GM12878 (cell line): ENCODE results near the gene TEX2. TPM values are rescaled to one million over a fixed set of nuclear protein-coding genes. Genes with fewer than 3 reads are reported as not detected.

Experiments
- ATF7 ChIP-seq: fragments of 450-650 bp; IDR thresholded peaks from 2 replicates; pipeline ENCODE4 v1.6.1; 2016; ENCODE audit warnings: low read depth, mild to moderate bottlenecking
- BCL3 ChIP-seq: IDR thresholded peaks from 2 replicates; pipeline ENCODE4 v1.6.1; 2011; ENCODE audit warnings: borderline replicate concordance, low read depth, mild to moderate bottlenecking, moderate library complexity, low read length; ENCODE audit not compliant: insufficient read depth, poor library complexity, severe bottlenecking
- EED ChIP-seq: sonication (generic); IDR thresholded peaks from 2 replicates; pipeline ENCODE4 v1.6.1; 2016; ENCODE audit warnings: antibody characterized with exemption, low read depth
- ETV6 ChIP-seq, 2 experiments: fragments of 450-650 bp in 1 of 2; IDR thresholded peaks in 1 of 2; conservative IDR thresholded peaks in 1 of 2; 2 replicates each; pipeline ENCODE4 v1.6.1; 2014; ENCODE audit warnings: antibody characterized with exemption in 1 of 2, borderline replicate concordance in 1 of 2, low read depth in 1 of 2, mild to moderate bottlenecking in 1 of 2, moderate library complexity in 1 of 2
- GABPA ChIP-seq: IDR thresholded peaks from 2 replicates; pipeline ENCODE4 v1.6.1; 2014; ENCODE audit warnings: antibody characterized with exemption, low read depth, mild to moderate bottlenecking, inconsistent platforms
- KLF5 ChIP-seq: fragments of 450-650 bp; IDR thresholded peaks from 2 replicates; pipeline ENCODE4 v1.6.1; 2014; ENCODE audit warnings: mild to moderate bottlenecking; ENCODE audit not compliant: partially characterized antibody
- MTA3 ChIP-seq: IDR thresholded peaks from 2 replicates; pipeline ENCODE4 v1.6.1; 2012; ENCODE audit warnings: low read length, inconsistent platforms, borderline replicate concordance
- NFYA ChIP-seq: IDR thresholded peaks from 2 replicates; pipeline ENCODE4 v1.6.1; 2011; ENCODE audit warnings: low read depth, mild to moderate bottlenecking, low read length, improper control_type of control experiment, borderline replicate concordance
- RAD21 ChIP-seq: IDR thresholded peaks from 2 replicates; pipeline ENCODE4 v1.6.1; 2011; ENCODE audit warnings: mild to moderate bottlenecking, low read depth, low read length, moderate library complexity; ENCODE audit not compliant: insufficient read depth
- RELA ChIP-seq: fragments of 450-650 bp; IDR thresholded peaks from 2 replicates; pipeline ENCODE4 v1.8.0; 2014; ENCODE audit warnings: borderline replicate concordance; ENCODE audit not compliant: partially characterized antibody
- RELB ChIP-seq: fragments of 450-650 bp; IDR thresholded peaks from 2 replicates; pipeline ENCODE4 v1.6.1; 2017; ENCODE audit warnings: low read depth, mild to moderate bottlenecking, moderate library complexity
- SKIL ChIP-seq: fragments of 450-650 bp; IDR thresholded peaks from 2 replicates; pipeline ENCODE4 v1.6.1; 2017; ENCODE audit warnings: mild to moderate bottlenecking, low read depth, inconsistent platforms; ENCODE audit not compliant: poor library complexity, severe bottlenecking
- TAF1 ChIP-seq: IDR thresholded peaks from 2 replicates; pipeline ENCODE4 v1.6.1; 2011; ENCODE audit warnings: mild to moderate bottlenecking, low read depth, low read length, borderline replicate concordance
- TARDBP ChIP-seq: IDR thresholded peaks from 2 replicates; pipeline ENCODE4 v1.6.1; 2016; ENCODE audit warnings: borderline replicate concordance
- WRNIP1 ChIP-seq: IDR thresholded peaks from 2 replicates; pipeline ENCODE4 v1.6.1; 2011; ENCODE audit warnings: low read depth, low read length, improper control_type of control experiment, borderline replicate concordance
- ZBTB33 ChIP-seq: fragments of 450-650 bp; IDR thresholded peaks from 2 replicates; pipeline ENCODE4 v1.6.1; 2017; ENCODE audit warnings: mild to moderate bottlenecking
- ZNF622 ChIP-seq: fragments of 450-650 bp; IDR thresholded peaks from 2 replicates; pipeline ENCODE4 v1.6.1; 2017; ENCODE audit warnings: mild to moderate bottlenecking, inconsistent platforms
- ZNF687 ChIP-seq: fragments of 450-650 bp; IDR thresholded peaks from 2 replicates; pipeline ENCODE4 v1.6.1; 2017; ENCODE audit warnings: mild to moderate bottlenecking, moderate library complexity
- polyA plus RNA-seq, 11 experiments: library from polyadenylated mRNA; depleted of rRNA in 4 of 11; unstranded in 6 of 11; stranded (reverse) in 5 of 11; fragments of >200 nt; fragmentation: Nextera tagmentation in 4 of 11; fragmentation: Illumina TruSeq in 1 of 11; extraction: Ambion mirVana in 4 of 11; extraction: Trizol in 1 of 11; gene quantifications; 1 replicate in 1 of 11; 2 replicates in 10 of 11; pipeline versions ENCODE4 v1.2.1 to v1.2.3, GENCODE V29; 2011 to 2016; ENCODE audit warnings: inconsistent platforms in 2 of 11, missing spikeins in 2 of 11, low read depth in 1 of 11
- total RNA-seq, 4 experiments: library from RNA; depleted of rRNA in 3 of 4; stranded (reverse); fragments of >200 nt in 3 of 4; fragmentation: Illumina TruSeq in 1 of 4; extraction: Trizol in 1 of 4; gene quantifications; 2 replicates each; pipeline versions ENCODE4 v1.2.1 to v1.2.3, GENCODE V29; 2013 to 2021

The TEX2 gene
- total and polyA plus RNA-seq, 10 of the 15 experiments (the other 5 are each of a cell fraction or from before 2014, with no cell fraction given) = 3.8 to 19.9 (median 15.8) TPM

- peak; percentile 55 for TF ChIP-seq SKIL
- TF ChIP-seq RELA = peak; percentile 5
- TF ChIP-seq BCL3 = no peak
- TF ChIP-seq KLF5 = no peak
- no peak for TF ChIP-seq WRNIP1
- peak; percentile 45; the same call in 1 of the 2 replicates for TF ChIP-seq ZNF687
- no peak for TF ChIP-seq MTA3
- no peak for TF ChIP-seq TAF1
- no peak for TF ChIP-seq ZBTB33
- no peak for TF ChIP-seq ETV6 (conservative IDR thresholded peaks at IDR 0.05 in 1 of 2, IDR thresholded peaks at IDR 0.05 in 1 of 2; ENCODE audit: borderline replicate concordance in 1 of 2, low read depth in 1 of 2)
- peak; percentile 24; the same call in 1 of the 2 replicates for TF ChIP-seq EED
- TF ChIP-seq TARDBP = no peak
- TF ChIP-seq ATF7 = no peak
- TF ChIP-seq NFYA = no peak
- TF ChIP-seq GABPA = no peak
- no peak for TF ChIP-seq RAD21
- no peak for TF ChIP-seq ZNF622
- 0 out of 2 replicates have a peak, but pooled peaks have one; percentile 18 for TF ChIP-seq RELB
Observed at GRCh38 chr17:64131606-64132270, 131.3 kb downstream of the TEX2 start (continued).
